HepG2 (cell line): ENCODE results near the gene WDR18. TPM values are rescaled to one million over a fixed set of nuclear protein-coding genes. Genes with fewer than 3 reads are reported as not detected.

Experiments
- ARID4A ChIP-seq: sonication (generic); formaldehyde crosslinking; IDR thresholded peaks from 2 replicates; pipeline ENCODE4 v1.5.0; 2020; ENCODE audit warnings: mild to moderate bottlenecking, missing genetic modification reagents, borderline replicate concordance
- ETV6 ChIP-seq: sonication (generic); formaldehyde crosslinking; conservative IDR thresholded peaks from 2 replicates; pipeline ENCODE4 v1.4.0; 2020; ENCODE audit warnings: missing genetic modification reagents
- HDAC6 ChIP-seq: fragments of 200-600 bp; sonication (generic); IDR thresholded peaks from 2 replicates; pipeline ENCODE4 v1.7.0; 2017; ENCODE audit warnings: mild to moderate bottlenecking, antibody characterized with exemption, low read length, low read depth
- HES4 ChIP-seq: sonication (generic); formaldehyde crosslinking; IDR thresholded peaks from 2 replicates; pipeline ENCODE4 v1.9.0; 2021; ENCODE audit warnings: mild to moderate bottlenecking, missing genetic modification reagents, borderline replicate concordance
- TEAD2 ChIP-seq: sonication (generic); formaldehyde crosslinking; IDR thresholded peaks from 2 replicates; pipeline ENCODE4 v1.9.0; 2021; ENCODE audit warnings: missing genetic modification reagents
- ZBTB40 ChIP-seq, 2 experiments: fragments of 450-650 bp in 1 of 2; sonication (generic) in 1 of 2; formaldehyde crosslinking in 1 of 2; IDR thresholded peaks; 2 replicates each; pipeline versions ENCODE4 v1.6.1 to v1.8.0; 2016 to 2022; ENCODE audit warnings: antibody characterized with exemption in 1 of 2, mild to moderate bottlenecking in 1 of 2, missing genetic modification reagents in 1 of 2
- polyA plus RNA-seq, 8 experiments: library from polyadenylated mRNA; depleted of rRNA in 3 of 8; stranded (reverse) in 7 of 8; unstranded in 1 of 8; fragments of >200 nt; fragmentation: Illumina TruSeq in 4 of 8; extraction: Trizol in 4 of 8; gene quantifications; 2 replicates each; pipeline versions ENCODE4 v1.2.1 to v1.2.3, GENCODE V29; 2011 to 2016; ENCODE audit warnings: low read depth in 4 of 8, missing spikeins in 1 of 8, mixed read lengths in 1 of 8; ENCODE audit not compliant: insufficient read depth in 1 of 8
- total RNA-seq, 5 experiments: library from RNA; depleted of rRNA; stranded (reverse); fragments of >200 nt; fragmentation: Illumina TruSeq; extraction: Trizol; gene quantifications; 2 replicates each; pipeline ENCODE4 v1.2.3, GENCODE V29; 2016; ENCODE audit warnings: low read depth in 1 of 5
- TF ChIP-seq, protein P1 (sequence below): sonication (generic); formaldehyde crosslinking; IDR thresholded peaks from 2 replicates; pipeline ENCODE4 v1.4.0; 2020; ENCODE audit warnings: missing genetic modification reagents, mild to moderate bottlenecking, borderline replicate concordance

WDR18 gene
- total and polyA plus RNA-seq, 2 of the 13 experiments (the other 11 are each of a cell fraction or from before 2014, with no cell fraction given): 36.4 to 47.6 TPM

- 0 out of 2 replicates have a peak, but pooled peaks have one; percentile 57 for TF ChIP-seq HES4
- no peak for TF ChIP-seq TEAD2 (CRISPR knock-in tag)
- TF ChIP-seq HDAC6: no peak
- TF ChIP-seq, protein P1, sequence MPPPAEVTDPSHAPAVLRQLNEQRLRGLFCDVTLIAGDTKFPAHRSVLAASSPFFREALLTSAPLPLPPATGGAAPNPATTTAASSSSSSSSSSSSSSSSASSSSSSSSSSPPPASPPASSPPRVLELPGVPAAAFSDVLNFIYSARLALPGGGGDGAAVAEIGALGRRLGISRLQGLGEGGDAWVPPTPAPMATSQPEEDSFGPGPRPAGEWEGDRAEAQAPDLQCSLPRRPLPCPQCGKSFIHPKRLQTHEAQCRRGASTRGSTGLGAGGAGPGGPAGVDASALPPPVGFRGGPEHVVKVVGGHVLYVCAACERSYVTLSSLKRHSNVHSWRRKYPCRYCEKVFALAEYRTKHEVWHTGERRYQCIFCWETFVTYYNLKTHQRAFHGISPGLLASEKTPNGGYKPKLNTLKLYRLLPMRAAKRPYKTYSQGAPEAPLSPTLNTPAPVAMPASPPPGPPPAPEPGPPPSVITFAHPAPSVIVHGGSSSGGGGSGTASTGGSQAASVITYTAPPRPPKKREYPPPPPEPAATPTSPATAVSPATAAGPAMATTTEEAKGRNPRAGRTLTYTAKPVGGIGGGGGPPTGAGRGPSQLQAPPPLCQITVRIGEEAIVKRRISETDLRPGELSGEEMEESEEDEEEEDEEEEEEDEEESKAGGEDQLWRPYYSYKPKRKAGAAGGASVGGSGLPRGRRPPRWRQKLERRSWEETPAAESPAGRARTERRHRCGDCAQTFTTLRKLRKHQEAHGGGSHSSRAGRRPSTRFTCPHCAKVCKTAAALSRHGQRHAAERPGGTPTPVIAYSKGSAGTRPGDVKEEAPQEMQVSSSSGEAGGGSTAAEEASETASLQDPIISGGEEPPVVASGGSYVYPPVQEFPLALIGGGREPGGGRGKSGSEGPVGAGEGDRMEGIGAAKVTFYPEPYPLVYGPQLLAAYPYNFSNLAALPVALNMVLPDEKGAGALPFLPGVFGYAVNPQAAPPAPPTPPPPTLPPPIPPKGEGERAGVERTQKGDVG (CRISPR knock-in tag): no peak; the same call in 1 of the 2 replicates
- peak; percentile 87 for TF ChIP-seq ARID4A (CRISPR knock-in tag)
- TF ChIP-seq ZBTB40 (IDR thresholded peaks at IDR 0.05): no peak
- TF ChIP-seq ZBTB40 (CRISPR knock-in tag; IDR thresholded peaks at IDR 0.05): peak; percentile 71; the same call in 1 of the 2 replicates
- TF ChIP-seq ETV6: peak; percentile 85
These were observed at the start of gene WDR18 (continued) for GRCh38 chr19:984165-984967.
